Activated effector memory CD4-positive, alpha-beta T cell treated with Interleukin-2 at 50 U/mL for 16 hours (primary cell): ENCODE measurements around the gene SPTBN1.
"Not testable (repeated sequence)": the region's sequence is repeated elsewhere in the genome, so short reads cannot be mapped to it uniquely, and the experiment has no call there.

Source experiments
- DNase-seq: peaks from one replicate; pipeline ENCODE4 v3.0.0-alpha.2; 2020

Gene SPTBN1

GRCh38 chr2:54681416-54681815, 225.3 kb downstream of the SPTBN1 start:
- DNase-seq: no peak

GRCh38 chr2:54683596-54683995, 227.5 kb downstream of the SPTBN1 start:
- DNase-seq: no peak

GRCh38 chr2:54685263-54685775, 229.2 kb downstream of the SPTBN1 start:
- no peak for DNase-seq

DNA sequence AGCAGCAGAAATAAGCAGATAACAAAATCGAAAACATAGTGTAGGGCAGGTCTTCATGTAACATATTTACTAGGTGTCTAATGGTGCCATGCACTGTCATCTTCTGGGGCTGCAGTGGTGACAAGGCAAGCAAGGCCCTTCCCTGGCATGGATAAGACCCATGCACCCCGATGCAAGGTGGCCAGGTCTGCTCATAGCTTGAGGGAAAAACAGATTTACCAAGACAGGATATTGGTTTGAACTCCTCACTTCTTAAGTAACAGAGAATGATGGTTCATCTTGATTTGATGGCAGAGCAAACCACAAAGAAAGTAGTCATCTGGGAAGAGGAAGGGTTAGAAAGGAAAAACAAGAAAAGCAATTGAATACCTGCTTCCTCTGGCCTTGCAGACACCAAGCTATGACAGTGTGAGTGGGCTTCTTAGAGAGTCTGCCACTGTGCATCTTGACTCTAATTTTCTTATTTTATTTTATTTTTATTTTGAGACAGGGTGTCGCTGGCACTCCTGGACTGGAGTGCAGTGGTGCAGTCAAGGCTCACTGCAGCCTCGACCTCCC, 231.5 kb downstream of the SPTBN1 start:
- no peak for DNase-seq

- DNase-seq: no peak
Measured at GRCh38 chr2:54691445-54692135, 235.5 kb downstream of the SPTBN1 start.

DNA sequence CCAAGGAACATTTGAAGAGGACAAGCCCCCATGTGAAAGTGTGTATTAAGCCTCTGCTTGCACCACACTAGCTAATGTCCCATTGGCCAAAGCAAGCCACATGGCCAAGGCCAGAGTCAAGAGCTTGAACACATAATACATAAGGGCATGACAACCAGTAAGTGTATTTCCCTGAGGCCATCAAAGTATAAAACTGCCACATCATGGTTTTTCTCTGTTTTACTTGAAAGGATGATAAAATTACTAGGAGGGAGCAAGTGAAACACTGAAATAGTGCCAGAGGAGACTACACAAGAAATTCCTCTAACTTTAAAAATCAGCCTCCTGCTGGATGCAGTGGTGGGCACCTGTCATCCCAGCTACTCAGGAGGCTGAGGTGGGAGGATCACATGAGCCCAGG, 236.4 kb downstream of the SPTBN1 start:
- DNase-seq: no peak

DNA sequence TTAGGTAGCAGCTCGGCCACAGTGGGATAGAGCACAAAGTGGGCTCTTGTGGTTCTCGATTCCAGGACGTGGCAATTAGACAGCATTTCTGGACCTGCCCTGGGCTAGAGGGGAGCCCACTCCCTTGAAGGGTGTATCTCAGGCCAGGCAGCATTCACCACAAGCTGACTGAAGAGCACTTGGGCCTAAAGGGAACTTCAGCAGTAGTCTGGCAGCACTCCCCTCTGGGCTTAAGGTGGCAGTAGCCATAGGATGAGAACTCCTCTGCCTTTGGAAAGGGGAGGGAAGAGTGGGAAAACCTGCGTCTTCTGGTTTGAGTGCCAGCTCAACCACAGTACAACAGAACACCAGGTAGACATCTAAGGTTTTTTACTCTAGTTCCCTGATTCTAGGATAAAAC, 239.3 kb downstream of the SPTBN1 start:
- no peak for DNase-seq

- DNase-seq: no peak
Measured at GRCh38 chr2:54697934-54698333, 241.8 kb downstream of the SPTBN1 start.

GRCh38 chr2:54698926-54699325, 242.8 kb downstream of the SPTBN1 start:
- not testable (repeated sequence) for DNase-seq

DNA sequence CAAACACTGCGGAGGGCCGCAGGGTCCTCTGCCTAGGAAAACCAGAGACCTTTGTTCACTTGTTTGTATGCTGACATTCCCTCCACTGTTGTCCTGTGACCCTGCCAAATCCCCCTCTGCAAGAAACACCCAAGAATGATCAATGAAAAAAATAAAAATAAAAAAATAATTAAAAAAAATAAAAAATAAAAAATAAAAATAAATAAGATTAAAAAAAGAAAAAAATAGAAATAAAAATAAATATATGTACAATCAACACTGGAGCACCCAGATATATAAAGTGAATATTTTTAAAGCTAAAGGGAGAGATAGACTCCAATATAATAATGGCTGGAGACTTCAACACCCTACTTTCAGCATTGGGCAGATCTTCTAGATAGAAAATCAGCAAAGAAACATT, 243.5 kb downstream of the SPTBN1 start:
- no peak for DNase-seq

DNA sequence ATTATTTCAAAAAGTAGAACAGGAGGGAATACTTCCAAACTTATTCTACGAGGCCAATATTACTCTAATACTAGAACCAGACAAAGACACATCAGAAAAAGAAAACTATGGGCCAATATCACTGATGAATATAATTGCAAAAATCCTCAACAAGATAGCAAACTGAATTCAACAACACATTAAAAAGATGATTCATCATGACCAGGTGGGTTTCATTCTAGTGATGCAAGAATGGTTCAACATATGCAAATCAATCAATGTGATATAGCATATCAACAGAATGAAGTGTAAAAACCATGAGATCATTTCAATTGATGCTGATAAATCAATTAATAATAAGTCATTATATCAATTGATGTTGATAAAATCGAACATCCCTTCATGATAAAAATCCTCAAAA, 244.9 kb downstream of the SPTBN1 start:
- no peak for DNase-seq

GRCh38 chr2:54704238-54704637, 248.1 kb downstream of the SPTBN1 start:
- no peak for DNase-seq

DNA sequence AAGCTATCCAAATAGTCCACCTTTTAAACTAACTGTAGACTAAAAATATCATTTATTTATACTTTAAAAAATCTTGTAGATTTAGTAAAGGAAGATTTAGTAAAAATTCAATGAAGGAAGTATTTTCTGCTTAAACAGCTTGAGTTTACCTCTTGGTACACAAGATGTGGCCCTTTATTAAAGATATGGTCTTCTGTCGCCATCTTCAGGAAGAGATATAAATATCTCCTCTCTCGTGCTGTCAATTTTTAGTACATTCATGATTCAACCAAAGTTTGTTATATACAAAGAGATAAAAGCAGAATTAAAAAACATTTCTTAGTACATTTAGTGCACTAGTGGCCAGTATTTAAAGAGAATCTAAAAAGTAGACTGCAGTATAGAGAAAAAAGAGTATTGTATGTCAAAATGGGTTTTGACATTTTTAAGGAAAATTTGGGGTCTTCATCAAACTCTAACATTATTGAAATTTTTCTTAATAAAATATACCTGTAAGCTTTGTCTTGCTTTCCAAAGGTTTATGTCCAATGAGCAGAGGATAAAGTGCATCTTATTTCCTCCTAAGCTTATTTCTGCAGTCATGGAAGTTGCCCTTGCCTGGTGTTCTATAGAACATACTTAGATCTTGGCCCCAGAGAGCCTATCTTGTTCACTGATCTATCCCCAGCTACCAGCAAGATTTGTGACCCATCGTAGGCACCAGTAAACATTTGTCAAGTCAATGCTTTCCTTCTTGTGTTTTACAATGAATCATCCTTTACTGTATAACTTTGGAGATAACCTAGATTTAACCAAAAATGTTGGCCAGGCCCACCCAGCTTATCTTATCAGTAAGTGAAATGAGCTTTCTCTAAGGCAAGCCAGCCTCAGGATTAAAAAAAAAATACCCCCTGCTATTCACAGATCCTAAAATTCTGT, 248.8 kb downstream of the SPTBN1 start:
- DNase-seq: no peak

DNA sequence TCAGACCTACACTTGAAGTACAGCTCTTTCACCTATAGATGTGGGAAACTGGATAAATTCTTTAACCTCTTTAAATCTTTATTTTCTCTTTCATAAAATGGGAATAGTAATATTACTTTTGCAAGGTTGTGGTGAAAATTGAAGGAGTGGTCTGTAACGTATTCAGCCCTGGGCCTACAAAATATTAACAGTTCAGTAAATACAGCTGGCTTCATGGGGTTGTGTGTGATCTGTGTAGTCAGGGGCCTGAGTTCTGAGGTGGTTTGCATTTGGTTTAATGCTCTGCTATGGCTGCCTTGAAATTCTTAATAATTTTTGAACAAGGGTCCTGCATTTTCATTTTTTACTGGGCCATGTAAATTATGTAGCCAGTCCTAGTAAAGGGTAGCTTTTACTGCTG, 250.5 kb downstream of the SPTBN1 start:
- DNase-seq: no peak

DNA sequence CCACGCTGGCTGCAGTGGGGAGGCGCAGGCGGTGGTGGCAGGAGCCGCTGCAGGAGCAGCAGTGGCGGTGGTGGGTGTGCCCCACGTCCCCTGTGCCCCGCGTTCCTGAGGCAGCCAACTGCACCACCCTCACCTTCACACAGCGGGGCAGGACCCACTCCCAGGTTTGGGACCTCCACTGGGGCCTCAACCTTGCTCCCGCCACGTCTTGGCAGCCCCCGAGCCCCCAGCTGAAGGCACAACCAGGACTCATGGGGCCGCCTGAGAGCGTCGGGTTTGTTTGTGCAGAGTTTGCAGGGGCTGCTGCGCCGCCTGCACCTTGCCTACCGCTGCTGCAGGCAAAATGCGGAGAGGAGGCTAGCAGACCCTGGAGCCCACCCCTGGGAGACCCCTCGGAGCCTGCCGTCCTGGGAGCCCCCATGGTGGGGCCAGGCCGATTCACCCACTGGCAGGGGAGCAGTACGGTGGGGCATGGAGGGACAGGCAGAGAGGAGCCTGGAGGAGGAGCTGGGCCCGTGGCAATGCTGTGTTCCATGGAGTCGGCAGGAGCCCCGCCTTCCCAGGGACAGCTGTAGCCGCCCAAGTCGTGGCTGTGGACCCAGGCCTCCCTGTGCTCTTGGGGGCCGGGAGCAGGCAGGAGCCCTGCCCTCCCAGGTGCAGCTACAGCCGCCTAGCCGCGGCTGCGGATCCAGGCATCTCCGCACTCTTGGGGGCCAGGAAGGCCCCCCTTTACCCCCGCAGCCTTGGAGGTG, 252.6 kb downstream of the SPTBN1 start:
- DNase-seq: no peak

- DNase-seq: no peak
Measured at GRCh38 chr2:54709336-54709809, 253.2 kb downstream of the SPTBN1 start.

GRCh38 chr2:54710216-54710615, 254.1 kb downstream of the SPTBN1 start:
- DNase-seq: no peak

DNA sequence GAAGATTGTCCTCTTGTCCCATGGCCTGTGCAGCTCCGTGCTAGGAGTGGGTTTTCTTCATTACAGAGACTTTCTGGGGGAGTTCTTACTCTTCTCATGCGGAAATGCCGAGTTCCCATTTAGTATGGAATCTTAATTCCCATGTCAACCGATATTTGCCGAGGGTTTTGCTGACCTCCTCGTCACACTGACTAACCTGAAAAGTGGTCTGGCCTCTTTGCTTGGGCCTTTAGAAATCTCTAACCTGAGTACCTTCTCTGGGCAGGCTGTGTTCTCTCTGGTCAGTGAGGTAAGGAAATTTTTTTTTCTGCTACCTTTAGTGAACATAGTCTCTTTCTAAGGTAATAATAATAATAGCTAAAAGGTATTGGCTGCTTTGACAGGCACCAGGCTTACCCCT, 256.4 kb downstream of the SPTBN1 start:
- no peak for DNase-seq

DNA sequence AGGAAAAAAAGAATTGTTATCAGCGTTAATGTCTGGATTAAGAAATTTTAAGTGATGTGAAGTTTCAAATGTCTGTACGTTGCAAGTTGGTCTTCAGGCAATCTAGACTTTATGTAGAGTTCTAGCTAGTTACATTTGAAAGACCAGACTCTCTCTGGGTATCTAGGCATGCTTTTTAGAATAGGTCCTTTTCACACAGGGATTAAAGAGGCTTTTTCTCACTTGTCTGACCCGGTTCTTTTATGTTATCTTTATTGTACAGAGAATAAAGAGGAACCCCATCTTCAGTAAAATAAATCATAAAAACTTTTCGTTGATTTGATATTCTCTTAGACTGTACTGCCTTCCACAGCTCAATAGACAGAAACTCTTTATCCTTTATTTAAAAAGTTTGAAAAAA, 258.9 kb downstream of the SPTBN1 start:
- no peak for DNase-seq

GRCh38 chr2:54716375-54716774, 260.2 kb downstream of the SPTBN1 start:
- no peak for DNase-seq

DNA sequence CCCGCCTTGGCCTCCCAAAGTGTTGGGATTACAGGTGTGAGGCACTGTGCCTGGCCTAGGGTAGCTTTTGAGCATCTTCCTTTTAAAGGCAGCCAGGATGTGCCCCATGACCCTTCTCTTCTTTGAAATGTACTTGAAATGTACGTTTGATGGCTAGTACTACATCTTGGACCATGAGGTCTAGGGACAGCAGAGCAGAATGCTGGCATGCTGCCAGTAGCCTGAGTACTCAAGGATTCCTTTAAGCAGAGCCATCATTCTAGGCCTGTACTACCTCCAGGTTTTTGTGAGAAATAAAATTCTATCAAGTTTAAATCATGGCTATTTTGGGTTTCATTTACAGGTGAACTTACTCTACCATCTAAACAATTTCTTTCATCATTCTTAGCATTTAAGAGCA, 264.4 kb downstream of the SPTBN1 start:
- DNase-seq: no peak
